Sigmoid colon (tissue), 4 donors: ENCODE data around the gene CFAP99.

Experiments
- CTCF ChIP-seq, 4 experiments: fragments of 450-650 bp in 3 of 4; fragments of 200-600 bp in 1 of 4; IDR thresholded peaks; one replicate each; pipeline ENCODE4 v1.5.1; 2016 to 2019; ENCODE audit warnings: antibody characterized with exemption in 4 of 4, mild to moderate bottlenecking in 3 of 4, moderate library complexity in 2 of 4
- EP300 ChIP-seq, 4 donors: sonication (generic); formaldehyde crosslinking; IDR thresholded peaks; one replicate each; pipeline ENCODE4 v1.6.1; 2017; ENCODE audit warnings: antibody characterized with exemption in 4 of 4
- POLR2A ChIP-seq, 2 donors: fragments of 450-650 bp; IDR thresholded peaks; one replicate each; pipeline ENCODE4 v1.6.1; 2016; ENCODE audit warnings: antibody characterized with exemption in 2 of 2, mild to moderate bottlenecking in 2 of 2, moderate library complexity in 2 of 2
- POLR2AphosphoS5 ChIP-seq, 4 donors: sonication (generic); formaldehyde crosslinking; IDR thresholded peaks; one replicate each; pipeline ENCODE4 v1.6.1; 2017; ENCODE audit warnings: antibody characterized with exemption in 4 of 4

- TF ChIP-seq CTCF (IDR thresholded peaks at IDR 0.05): no peak
- TF ChIP-seq EP300 (IDR thresholded peaks at IDR 0.05): no peak
- no peak for TF ChIP-seq POLR2A (IDR thresholded peaks at IDR 0.05)
- TF ChIP-seq POLR2AphosphoS5 (IDR thresholded peaks at IDR 0.05): no peak
Observed at GRCh38 chr4:2396781-2397368, 21.9 kb upstream of the CFAP99 start.
